HG02970 (cell line): Measurements from ENCODE around the gene CEBPE.

ENCODE experiments used
- ATAC-seq: cut with Tn5 transposase; IDR thresholded peaks from one replicate; pipeline ENCODE4 v1.9.1; 2021; ENCODE audit warnings: mild to moderate bottlenecking, moderate library complexity, moderate number of reproducible peaks; ENCODE audit not compliant: unreplicated experiment, low FRiP score

CEBPE gene

GRCh38 chr14:23145794-23146350, 26.8 kb upstream of the CEBPE start:
- no peak for ATAC-seq

GRCh38 chr14:23143911-23144310, 24.9 kb upstream of the CEBPE start:
- no peak for ATAC-seq

- ATAC-seq, result no peak
Observed at GRCh38 chr14:23142826-23143225, 23.8 kb upstream of the CEBPE start.

- no peak for ATAC-seq
Observed at GRCh38 chr14:23141706-23142444, 22.8 kb upstream of the CEBPE start.

GRCh38 chr14:23140371-23140770, 21.3 kb upstream of the CEBPE start:
- ATAC-seq, result no peak

GRCh38 chr14:23139874-23140273, 20.8 kb upstream of the CEBPE start:
- ATAC-seq, result no peak

GRCh38 chr14:23137813-23138535, 18.9 kb upstream of the CEBPE start:
- no peak for ATAC-seq

- ATAC-seq, result no peak
Observed at GRCh38 chr14:23137192-23137812, 18.2 kb upstream of the CEBPE start.

- no peak for ATAC-seq
Observed at GRCh38 chr14:23136566-23137133, 17.6 kb upstream of the CEBPE start.

- ATAC-seq, result no peak
Observed at GRCh38 chr14:23132970-23133369, 13.9 kb upstream of the CEBPE start.

GRCh38 chr14:23131482-23131881, 12.4 kb upstream of the CEBPE start:
- no peak for ATAC-seq

- no peak for ATAC-seq
Observed at GRCh38 chr14:23130871-23131270, 11.8 kb upstream of the CEBPE start.

- ATAC-seq, result no peak
Observed at GRCh38 chr14:23129759-23130316, 10.8 kb upstream of the CEBPE start.

- no peak for ATAC-seq
Observed at GRCh38 chr14:23128969-23129758, 10.1 kb upstream of the CEBPE start.

- ATAC-seq, result no peak
Observed at GRCh38 chr14:23127861-23128260, 8.8 kb upstream of the CEBPE start.

GRCh38 chr14:23126548-23127278, 7.7 kb upstream of the CEBPE start:
- ATAC-seq, result no peak

GRCh38 chr14:23125933-23126524, 7.0 kb upstream of the CEBPE start:
- ATAC-seq, result no peak

GRCh38 chr14:23125011-23125410, 6.0 kb upstream of the CEBPE start:
- no peak for ATAC-seq
